HFF-Myc (cell line): Measurements from ENCODE around the gene RHOBTB3.
A peak's percentile ranks its signal among the peaks of the same experiment; 100 is the strongest.

Experiments used
- DNase-seq: peaks from one replicate; pipeline ENCODE4 v3.0.0-alpha.2; 2011; ENCODE audit warnings: low read depth; ENCODE audit errors: extremely low read depth
- H3K4me3 ChIP-seq: replicated peaks from 2 replicates; pipeline ENCODE4 v1.5.1; 2011; ENCODE audit warnings: low read depth, mild to moderate bottlenecking, control low read depth, low read length
- TF ChIP-seq, protein P1 (sequence below): IDR thresholded peaks from 2 replicates; pipeline ENCODE4 v1.5.1; 2012; ENCODE audit warnings: mild to moderate bottlenecking, low read depth, low read length, control low read depth; ENCODE audit errors: missing control alignments

RHOBTB3 gene, protein sequence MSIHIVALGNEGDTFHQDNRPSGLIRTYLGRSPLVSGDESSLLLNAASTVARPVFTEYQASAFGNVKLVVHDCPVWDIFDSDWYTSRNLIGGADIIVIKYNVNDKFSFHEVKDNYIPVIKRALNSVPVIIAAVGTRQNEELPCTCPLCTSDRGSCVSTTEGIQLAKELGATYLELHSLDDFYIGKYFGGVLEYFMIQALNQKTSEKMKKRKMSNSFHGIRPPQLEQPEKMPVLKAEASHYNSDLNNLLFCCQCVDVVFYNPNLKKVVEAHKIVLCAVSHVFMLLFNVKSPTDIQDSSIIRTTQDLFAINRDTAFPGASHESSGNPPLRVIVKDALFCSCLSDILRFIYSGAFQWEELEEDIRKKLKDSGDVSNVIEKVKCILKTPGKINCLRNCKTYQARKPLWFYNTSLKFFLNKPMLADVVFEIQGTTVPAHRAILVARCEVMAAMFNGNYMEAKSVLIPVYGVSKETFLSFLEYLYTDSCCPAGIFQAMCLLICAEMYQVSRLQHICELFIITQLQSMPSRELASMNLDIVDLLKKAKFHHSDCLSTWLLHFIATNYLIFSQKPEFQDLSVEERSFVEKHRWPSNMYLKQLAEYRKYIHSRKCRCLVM

DNA sequence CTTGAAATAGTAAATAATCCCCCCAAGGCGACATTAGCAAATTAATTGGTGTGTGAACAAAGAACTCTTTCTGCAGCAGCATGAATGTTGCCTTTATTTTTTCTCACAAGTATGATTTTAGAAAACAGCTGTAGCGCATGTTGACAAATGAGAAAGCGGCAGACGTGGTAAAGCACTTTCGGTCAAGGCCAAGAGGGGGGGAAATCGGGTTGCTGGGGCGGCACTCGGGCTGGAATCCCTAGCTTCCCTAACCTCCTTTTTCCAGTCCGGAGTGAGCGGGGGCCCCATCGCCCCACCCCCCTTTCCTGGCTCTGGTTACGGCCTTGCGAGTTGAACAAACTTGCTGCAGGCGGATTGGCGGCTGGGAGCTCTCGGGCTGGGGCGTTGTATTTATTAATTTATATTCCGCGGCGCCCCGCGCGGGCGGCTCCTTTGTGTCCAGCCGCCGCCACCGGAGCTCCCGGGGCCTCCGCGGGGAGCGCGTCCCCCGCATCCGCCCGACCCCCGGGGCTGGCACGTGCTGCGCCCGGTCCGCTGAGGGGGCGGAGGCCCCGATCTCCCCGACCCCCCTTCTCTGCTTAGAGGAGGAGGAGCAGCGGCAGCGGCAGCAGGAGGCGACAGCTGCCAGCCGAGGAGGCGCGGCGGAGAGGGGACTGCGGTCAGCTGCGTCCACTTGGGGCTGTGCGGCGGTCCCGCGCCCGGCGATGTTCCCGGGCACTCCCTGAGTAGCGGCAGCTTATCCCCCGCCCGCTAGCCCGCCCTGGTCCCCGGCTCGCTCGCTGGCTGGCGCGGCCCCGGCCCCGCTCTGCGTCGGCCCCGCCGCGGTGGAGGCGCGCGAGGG, at the start of gene RHOBTB3:
RHOBTB3 (plus strand) TSS at position 607 of the 841 bp plus-strand sequence. CDS start 347 bp downstream, outside the sequence.
- DNase-seq = peak; percentile 79
- TF ChIP-seq, protein P1, sequence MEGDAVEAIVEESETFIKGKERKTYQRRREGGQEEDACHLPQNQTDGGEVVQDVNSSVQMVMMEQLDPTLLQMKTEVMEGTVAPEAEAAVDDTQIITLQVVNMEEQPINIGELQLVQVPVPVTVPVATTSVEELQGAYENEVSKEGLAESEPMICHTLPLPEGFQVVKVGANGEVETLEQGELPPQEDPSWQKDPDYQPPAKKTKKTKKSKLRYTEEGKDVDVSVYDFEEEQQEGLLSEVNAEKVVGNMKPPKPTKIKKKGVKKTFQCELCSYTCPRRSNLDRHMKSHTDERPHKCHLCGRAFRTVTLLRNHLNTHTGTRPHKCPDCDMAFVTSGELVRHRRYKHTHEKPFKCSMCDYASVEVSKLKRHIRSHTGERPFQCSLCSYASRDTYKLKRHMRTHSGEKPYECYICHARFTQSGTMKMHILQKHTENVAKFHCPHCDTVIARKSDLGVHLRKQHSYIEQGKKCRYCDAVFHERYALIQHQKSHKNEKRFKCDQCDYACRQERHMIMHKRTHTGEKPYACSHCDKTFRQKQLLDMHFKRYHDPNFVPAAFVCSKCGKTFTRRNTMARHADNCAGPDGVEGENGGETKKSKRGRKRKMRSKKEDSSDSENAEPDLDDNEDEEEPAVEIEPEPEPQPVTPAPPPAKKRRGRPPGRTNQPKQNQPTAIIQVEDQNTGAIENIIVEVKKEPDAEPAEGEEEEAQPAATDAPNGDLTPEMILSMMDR = no peak
- H3K4me3 ChIP-seq = peak within 1 kb of the TSS; percentile 98

DNA sequence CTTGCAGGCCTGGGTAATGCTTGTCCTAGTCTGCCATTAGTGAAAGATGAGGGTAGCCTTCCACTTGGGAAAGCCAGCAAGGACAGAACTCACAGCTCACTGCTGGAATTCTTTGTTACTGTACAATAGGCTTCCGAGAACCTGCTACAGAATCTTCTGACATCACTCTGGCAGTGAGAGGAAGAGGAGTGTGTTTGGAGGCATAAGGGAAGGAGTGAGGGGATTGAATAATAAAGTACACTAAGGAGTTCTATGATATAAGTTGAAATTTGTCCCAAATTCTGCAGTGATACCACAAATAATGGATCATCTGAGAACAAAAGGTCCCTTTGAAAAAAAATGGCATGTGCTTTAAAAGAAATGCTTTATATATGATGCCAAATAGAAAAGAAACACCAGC, 48.2 kb upstream of the RHOBTB3 start, which contains the start of gene SPATA9:
SPATA9 (minus strand) TSS at position 101 of the 400 bp plus-strand sequence. CDS start 137 bp downstream, outside the sequence.
- TF ChIP-seq, protein P1 = no peak
- H3K4me3 ChIP-seq = no peak within 1 kb of the TSS

DNA sequence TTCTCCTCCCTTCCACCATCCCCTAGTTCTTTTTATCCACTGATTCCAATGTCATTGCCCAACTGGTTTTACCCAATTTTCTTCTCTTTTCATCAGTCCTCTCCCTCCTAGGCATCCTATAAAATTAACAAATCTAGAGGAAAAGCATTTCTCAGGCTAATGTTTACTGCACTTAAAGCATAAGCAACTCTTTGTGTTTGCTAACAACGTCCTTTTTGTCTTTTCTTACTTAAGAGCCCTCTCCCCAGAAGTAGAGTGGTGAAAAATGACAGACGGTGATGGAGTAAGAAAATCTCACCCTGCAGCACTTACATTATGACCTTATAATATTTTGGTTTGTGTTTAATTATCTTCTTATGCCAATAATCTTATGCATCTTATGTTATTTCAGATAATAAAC, 46.8 kb upstream of the RHOBTB3 start:
- no peak overlapping the region for H3K4me3 ChIP-seq
- DNase-seq = no peak
- TF ChIP-seq, protein P1 = no peak

More for the DNA sequence above, 48.2 kb upstream of the RHOBTB3 start, which contains the start of gene SPATA9:
- no peak for DNase-seq

DNA sequence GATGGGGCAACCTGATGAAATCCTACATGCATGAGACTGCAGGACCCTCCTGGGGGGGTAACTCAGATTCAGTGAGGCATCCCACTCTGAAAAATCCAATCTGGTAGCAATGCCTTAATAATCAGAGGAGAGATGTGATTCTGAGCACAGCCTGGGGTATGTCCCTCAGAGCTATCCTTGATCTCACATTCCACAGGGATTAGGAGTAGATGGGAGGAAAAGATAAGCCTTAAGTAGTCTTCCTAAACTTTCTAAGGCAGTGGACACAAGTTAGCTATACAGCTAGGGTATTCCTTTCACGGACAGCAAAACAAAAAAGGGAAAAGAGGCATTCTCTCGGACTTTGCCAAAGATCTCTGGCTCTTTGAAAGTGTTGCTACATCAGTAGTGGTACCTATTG, 44.5 kb upstream of the RHOBTB3 start:
- no peak overlapping the region for H3K4me3 ChIP-seq
- no peak for DNase-seq
- TF ChIP-seq, protein P1 = no peak

DNA sequence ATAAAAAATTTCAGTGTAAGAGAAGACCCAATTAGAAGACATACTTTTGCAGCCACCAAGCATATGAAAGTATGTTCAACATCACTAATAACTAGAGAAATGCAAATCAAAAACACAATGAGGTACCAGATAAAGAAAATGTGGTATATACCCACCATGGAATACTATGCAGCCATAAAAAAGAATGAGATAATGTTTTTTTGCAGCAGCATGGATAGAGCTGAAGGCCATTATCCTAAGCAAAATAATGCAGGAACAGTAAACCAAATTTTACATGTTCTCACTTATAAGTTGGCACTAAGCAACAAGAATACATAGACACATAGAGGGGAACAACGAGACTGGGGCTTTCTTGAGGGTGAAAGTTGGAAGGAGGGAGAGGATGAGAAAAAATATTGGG, 41.5 kb upstream of the RHOBTB3 start:
- no peak overlapping the region for H3K4me3 ChIP-seq
- no peak for DNase-seq
- TF ChIP-seq, protein P1 = no peak

DNA sequence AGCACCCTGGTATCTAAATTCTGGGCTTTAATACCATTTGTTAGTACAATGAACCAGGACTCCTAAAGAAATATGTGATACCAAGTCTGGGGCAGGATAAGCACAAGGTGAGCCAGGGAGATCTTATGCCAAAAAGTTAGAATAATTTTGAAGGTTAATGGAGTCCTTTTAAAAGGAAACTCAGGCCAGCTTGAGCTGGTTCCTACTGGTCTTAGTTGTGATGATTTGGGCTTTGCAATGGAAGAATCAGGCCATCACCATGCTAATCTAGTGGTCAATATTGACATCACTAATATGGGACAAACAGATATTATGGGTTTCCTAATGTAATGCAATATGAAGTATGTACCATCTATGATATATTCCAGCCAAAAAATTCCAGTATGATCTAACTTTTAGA, 40.8 kb upstream of the RHOBTB3 start:
- TF ChIP-seq, protein P1 = no peak
- DNase-seq = no peak

More for the DNA sequence above, 40.8 kb upstream of the RHOBTB3 start:
- H3K4me3 ChIP-seq = no peak overlapping the region
